HG03159 (cell line): ENCODE results near the gene CACNA1B.
"Not testable (repeated sequence)": the region's sequence is repeated elsewhere in the genome, so short reads cannot be mapped to it uniquely, and the experiment has no call there.

ENCODE experiments used
- ATAC-seq: cut with Tn5 transposase; IDR thresholded peaks from one replicate; pipeline ENCODE4 v1.9.1; 2021; ENCODE audit warnings: mild to moderate bottlenecking, moderate library complexity; ENCODE audit not compliant: unreplicated experiment

The CACNA1B gene

GRCh38 chr9:138126858-138127584, 249.4 kb downstream of the CACNA1B start:
- ATAC-seq: not testable (repeated sequence)

DNA sequence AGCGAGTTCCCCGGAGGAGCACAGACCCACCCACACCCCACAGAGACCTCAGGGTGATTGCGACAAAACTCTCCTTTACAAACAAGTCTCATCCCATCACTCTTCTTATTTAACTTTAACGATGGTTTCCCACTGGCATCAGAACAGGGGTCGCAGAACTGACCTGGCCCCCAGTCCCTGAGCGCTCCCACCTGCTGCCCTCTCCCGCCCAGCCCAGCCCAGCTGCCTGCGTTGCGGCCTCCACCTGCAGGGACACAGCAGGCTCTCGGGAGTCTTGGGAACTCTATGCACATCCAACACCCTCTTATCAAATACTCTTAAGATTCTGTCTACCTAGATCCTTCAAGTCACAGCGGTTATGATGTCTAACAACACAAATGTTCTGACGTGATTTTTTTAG, 250.4 kb downstream of the CACNA1B start:
- ATAC-seq: not testable (repeated sequence)

DNA sequence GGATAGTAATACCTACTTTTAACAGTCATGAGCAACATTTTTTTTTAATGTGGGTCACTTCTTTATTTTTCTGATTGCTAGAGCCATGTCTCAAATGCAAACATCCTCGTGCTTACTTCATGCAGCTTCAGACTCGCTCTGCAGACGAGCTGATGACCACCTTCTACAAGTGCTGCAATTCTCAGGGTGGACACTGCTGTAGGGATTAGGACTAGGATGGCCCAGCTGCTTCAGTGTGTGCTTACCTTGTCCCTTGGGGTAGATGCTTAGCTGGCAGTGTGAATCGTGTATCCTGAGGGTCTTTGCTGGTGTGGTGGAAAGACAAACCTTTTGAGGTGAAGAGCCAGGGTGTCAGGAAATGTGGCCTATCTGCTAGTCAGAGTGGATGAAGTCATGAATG, 251.7 kb downstream of the CACNA1B start:
- ATAC-seq: not testable (repeated sequence)

GRCh38 chr9:138132946-138133705, 255.5 kb downstream of the CACNA1B start:
- not testable (repeated sequence) for ATAC-seq

- ATAC-seq: not testable (repeated sequence)
These were observed 257.0 kb downstream of the CACNA1B start for GRCh38 chr9:138134581-138134980.

DNA sequence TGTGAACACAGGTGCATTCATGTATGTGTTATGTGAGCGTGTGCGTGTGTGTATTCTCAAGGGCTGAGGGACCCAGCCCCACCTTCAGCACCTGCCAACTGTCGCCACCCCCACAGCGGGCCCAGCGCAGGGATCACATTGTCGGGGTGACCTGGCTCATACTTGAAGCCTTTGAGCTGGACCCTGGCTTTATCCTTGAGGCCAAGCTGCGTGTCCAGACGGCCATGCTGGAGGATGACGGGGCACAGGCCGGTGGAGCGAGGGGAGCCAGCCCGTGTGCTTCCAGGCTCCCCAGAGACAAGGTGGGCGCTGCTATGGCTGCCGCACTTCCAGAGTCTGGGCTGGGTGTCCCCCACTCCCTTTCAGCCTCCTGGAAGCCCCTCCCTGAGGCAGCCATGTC, 261.5 kb downstream of the CACNA1B start:
- not testable (repeated sequence) for ATAC-seq

DNA sequence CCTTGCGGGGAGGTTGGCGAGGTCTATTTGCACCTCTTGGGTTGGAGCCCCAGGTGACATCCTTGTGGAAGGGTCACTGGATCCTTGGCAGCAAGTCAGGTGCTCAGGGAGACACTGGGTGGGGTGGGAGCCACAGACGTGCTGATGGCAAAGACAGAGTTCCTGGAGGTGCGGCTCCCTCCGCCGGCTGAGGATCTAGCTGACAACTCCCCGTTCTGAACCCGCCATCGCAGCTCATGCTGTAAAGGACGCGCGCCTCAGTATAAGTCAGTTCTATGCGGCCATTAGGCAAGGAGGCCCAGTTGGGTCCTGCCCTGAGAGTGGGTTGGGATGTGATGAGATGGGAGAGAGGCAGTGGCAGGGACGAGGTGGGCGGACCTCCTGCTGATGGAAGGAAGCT, 263.4 kb downstream of the CACNA1B start:
- not testable (repeated sequence) for ATAC-seq

DNA sequence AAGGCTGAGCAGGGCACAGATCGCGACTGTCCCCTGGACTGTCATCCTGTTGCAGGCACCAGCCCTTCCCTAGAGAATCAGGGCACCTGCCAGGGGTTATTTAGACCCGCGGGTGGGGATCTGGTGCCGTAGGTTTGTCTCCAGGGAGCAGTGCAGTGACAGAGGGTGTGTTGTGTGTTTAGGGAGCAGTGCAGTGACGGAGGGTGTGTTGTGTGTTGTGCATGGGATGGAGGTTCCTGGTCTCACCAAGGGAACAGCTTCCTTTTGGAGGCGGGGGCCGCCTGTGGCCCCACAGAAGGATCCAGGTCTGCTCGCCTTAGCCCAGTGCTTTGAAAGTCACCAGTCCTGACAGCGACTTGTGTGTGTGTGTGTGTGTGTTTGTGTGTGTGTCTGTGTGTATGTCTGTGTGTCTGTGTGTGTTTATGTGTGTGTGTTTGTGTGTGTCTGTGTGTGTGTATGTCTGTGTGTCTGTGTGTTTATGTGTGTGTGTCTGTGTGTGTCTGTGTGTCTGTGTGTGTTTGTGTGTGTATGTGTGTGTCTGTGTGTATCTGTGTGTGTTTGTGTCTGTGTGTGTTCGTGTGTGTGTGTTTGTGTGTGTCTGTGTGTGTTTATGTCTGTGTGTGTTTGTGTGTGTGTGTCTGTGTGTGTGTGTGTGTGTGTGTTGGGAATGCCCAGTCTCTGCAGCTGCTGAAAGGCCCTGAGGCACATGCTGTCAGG, 265.1 kb downstream of the CACNA1B start:
- ATAC-seq: not testable (repeated sequence)

GRCh38 chr9:138143491-138143890, 265.9 kb downstream of the CACNA1B start:
- ATAC-seq: not testable (repeated sequence)

DNA sequence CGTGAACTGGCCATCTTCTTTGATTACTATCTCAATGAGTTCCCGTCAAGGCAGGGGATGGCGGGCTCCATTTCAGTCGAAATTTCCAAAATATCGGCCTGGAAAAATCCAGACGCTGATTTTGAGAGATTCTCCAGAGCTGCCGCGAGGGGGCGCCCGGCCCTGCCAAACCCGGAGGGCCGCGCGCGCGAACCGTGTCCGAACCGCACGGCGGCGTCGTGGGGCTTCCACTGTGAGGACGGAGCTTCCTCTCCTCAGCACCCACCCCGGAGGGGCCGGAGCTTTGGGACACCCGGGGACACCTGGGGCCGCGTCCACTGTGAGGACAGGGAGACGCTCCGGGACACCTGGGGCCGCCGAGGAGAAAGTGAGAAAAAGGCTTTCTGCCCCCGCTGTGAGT, 270.0 kb downstream of the CACNA1B start:
- not testable (repeated sequence) for ATAC-seq

- not testable (repeated sequence) for ATAC-seq
These were observed 272.4 kb downstream of the CACNA1B start for GRCh38 chr9:138149672-138150656.

- ATAC-seq: not testable (repeated sequence)
These were observed 278.2 kb downstream of the CACNA1B start for GRCh38 chr9:138155788-138156187.

DNA sequence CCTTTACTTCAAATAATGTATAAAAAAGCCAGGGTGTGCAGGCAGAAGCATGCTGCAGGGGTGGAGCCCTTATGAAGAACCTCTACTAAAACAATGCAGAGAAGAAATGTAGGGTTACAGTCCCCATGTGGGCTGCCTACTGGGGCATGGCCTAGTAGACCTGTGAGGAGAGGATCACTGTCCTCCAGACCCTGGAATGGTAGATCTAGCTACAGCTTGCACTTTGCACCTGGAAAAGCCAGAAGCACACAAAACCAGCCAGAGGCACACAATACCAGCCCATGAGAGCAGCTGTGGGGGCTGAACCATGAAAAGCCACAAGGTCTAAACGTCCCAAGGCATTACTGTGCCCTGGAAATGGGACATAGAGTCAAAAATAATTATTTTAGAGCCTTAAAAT, 289.2 kb downstream of the CACNA1B start:
- not testable (repeated sequence) for ATAC-seq
